CD4-positive, alpha-beta T cell treated with Interleukin-17A for 1 hour (primary cell): ENCODE results near the gene ICAM4.

ENCODE experiments used
- DNase-seq: peaks from one replicate; pipeline ENCODE4 v3.0.0-alpha.2; 2020

The ICAM4 gene

GRCh38 chr19:10291554-10292205, 4.9 kb downstream of the ICAM4 start:
- no peak for DNase-seq

- peak; percentile 78 for DNase-seq
Measured at GRCh38 chr19:10292206-10292788, 5.5 kb downstream of the ICAM4 start.

- DNase-seq: no peak
Measured at GRCh38 chr19:10292789-10293636, 6.3 kb downstream of the ICAM4 start.

GRCh38 chr19:10293637-10294367, 7.0 kb downstream of the ICAM4 start:
- DNase-seq: no peak

GRCh38 chr19:10294368-10294697, 7.6 kb downstream of the ICAM4 start:
- no peak for DNase-seq

- peak; percentile 85 for DNase-seq
Measured at GRCh38 chr19:10295305-10295846, 8.6 kb downstream of the ICAM4 start.

GRCh38 chr19:10295847-10296591, 9.3 kb downstream of the ICAM4 start:
- no peak for DNase-seq

- DNase-seq: no peak
Measured at GRCh38 chr19:10299545-10300458, 13.0 kb downstream of the ICAM4 start.

GRCh38 chr19:10305139-10305806, 18.5 kb downstream of the ICAM4 start:
- DNase-seq: no peak

GRCh38 chr19:10306327-10306726, 19.6 kb downstream of the ICAM4 start:
- DNase-seq: no peak

GRCh38 chr19:10309423-10309822, 22.7 kb downstream of the ICAM4 start, which contains the start of gene ZGLP1:
Gene ZGLP1 (minus strand): TSS chr19:10309815.
- no peak for DNase-seq

GRCh38 chr19:10315335-10316214, 28.8 kb downstream of the ICAM4 start, which contains the start of gene FDX2:
Gene FDX2 (minus strand): TSS chr19:10316015. CDS start chr19:10315996, 19 bp downstream.
- DNase-seq: peak; percentile 93

GRCh38 chr19:10316229-10317044, 29.7 kb downstream of the ICAM4 start:
- DNase-seq: no peak

GRCh38 chr19:10317045-10317856, 30.5 kb downstream of the ICAM4 start:
- no peak for DNase-seq

- DNase-seq: no peak
Measured at GRCh38 chr19:10317857-10318462, 31.2 kb downstream of the ICAM4 start.

- DNase-seq: no peak
Measured at GRCh38 chr19:10318807-10319682, 32.3 kb downstream of the ICAM4 start.
